Thoracic aorta (tissue), 2 donors: ENCODE results near the gene PIK3C2G. TPM values are rescaled to one million over a fixed set of nuclear protein-coding genes. Genes with fewer than 3 reads are reported as not detected.

Source experiments
- ATAC-seq: fragments of 150-250 bp; one replicate; pipeline ENCODE4 v1.8.0; 2017; ENCODE audit warnings: low read depth; ENCODE audit not compliant: insufficient number of reproducible peaks, low FRiP score
- DNase-seq: peaks from one replicate; pipeline ENCODE4 v3.0.0-alpha.2; 2020; ENCODE audit warnings: low spot score
- H3K27ac ChIP-seq, 2 donors: fragments of 200-600 bp; sonication (generic); 1 replicate in 1 of 2; 2 replicates in 1 of 2; pipeline ENCODE4 v1.5.1; 2016; ENCODE audit warnings: mild to moderate bottlenecking in 2 of 2, moderate library complexity in 2 of 2
- H3K27me3 ChIP-seq: fragments of 200-600 bp; sonication (generic); replicated peaks from 2 replicates; pipeline ENCODE4 v1.6.0; 2016; ENCODE audit warnings: mild to moderate bottlenecking; ENCODE audit not compliant: insufficient read depth
- H3K36me3 ChIP-seq: fragments of 200-600 bp; sonication (generic); one replicate; pipeline ENCODE4 v1.5.1; 2016
- H3K4me1 ChIP-seq, 2 donors: fragments of 200-600 bp; sonication (generic); 1 replicate in 1 of 2; 2 replicates in 1 of 2; pipeline versions ENCODE4 v1.5.1 to v1.6.0; 2016; ENCODE audit warnings: low read depth in 2 of 2, mild to moderate bottlenecking in 1 of 2; ENCODE audit not compliant: control insufficient read depth in 1 of 2
- H3K4me3 ChIP-seq: fragments of 200-600 bp; sonication (generic); 2 replicates; pipeline ENCODE4 v1.5.1; 2016; ENCODE audit warnings: mild to moderate bottlenecking
- H3K9me3 ChIP-seq: fragments of 200-600 bp; sonication (generic); 2 replicates; pipeline ENCODE4 v1.5.1; 2016
- total RNA-seq, 2 donors: library from RNA; depleted of rRNA; stranded (reverse); fragments of >200 nt; gene quantifications; one replicate each; pipeline versions ENCODE4 v1.1.0 to v1.2.3, GENCODE V29; 2016
- TF ChIP-seq, protein P1 (sequence below): fragments of 200-600 bp; sonication (generic); IDR thresholded peaks from one replicate; pipeline ENCODE4 v1.5.1; 2019; ENCODE audit warnings: antibody characterized with exemption

Gene PIK3C2G
- total RNA-seq, 2 donors from 2014 or later = not detected

DNA sequence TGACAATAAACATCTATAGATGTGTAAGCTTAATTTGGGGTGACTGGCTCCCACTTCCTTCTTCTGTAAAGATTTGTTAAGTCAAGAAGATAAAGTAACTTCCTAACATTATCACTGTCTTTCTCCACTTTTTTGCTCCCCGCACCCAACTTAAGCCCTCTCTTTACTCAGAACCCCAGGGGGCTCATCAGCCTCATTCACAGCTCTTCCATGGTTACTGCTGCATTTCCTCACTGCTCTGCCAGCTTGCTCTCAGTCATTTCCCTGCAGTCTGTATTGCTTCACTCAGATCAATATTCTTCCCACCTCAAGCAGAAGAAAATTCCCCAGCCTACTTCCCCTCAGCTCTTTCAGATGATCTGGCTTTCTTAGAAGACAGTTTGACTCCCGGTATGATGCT lies 102.0 kb downstream of the PIK3C2G start:
- TF ChIP-seq, protein P1, sequence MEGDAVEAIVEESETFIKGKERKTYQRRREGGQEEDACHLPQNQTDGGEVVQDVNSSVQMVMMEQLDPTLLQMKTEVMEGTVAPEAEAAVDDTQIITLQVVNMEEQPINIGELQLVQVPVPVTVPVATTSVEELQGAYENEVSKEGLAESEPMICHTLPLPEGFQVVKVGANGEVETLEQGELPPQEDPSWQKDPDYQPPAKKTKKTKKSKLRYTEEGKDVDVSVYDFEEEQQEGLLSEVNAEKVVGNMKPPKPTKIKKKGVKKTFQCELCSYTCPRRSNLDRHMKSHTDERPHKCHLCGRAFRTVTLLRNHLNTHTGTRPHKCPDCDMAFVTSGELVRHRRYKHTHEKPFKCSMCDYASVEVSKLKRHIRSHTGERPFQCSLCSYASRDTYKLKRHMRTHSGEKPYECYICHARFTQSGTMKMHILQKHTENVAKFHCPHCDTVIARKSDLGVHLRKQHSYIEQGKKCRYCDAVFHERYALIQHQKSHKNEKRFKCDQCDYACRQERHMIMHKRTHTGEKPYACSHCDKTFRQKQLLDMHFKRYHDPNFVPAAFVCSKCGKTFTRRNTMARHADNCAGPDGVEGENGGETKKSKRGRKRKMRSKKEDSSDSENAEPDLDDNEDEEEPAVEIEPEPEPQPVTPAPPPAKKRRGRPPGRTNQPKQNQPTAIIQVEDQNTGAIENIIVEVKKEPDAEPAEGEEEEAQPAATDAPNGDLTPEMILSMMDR = no peak
- Histone ChIP-seq H3K4me3 (no peak overlapping the region), H3K9me3 (no peaks in the 10 kb centered on the region), H3K4me1 (no peaks in the 10 kb centered on the region), H3K27ac (no peak overlapping the region), H3K36me3 (no peaks in the 10 kb centered on the region), H3K27me3 (no peaks in the 10 kb centered on the region)
- DNase-seq (no peak), ATAC-seq (no peak)

DNA sequence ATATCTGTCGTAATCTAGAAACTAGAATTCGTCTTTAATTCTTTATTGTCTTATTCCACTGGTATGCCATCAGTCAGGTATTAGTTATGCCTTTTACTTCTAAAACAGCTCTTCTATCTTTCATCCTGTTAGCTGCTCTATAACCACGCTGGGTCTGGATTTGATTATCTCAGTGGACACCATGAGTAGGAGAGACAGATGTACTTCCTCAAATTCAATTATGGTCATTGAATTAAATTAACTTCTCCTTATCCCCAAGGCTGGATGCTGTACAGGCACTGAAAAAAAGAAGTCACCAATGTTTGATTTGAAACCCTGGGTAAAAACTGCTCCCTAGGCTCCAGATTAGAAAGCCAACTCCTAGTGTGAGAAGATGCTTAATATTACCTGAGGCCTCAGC lies 107.3 kb downstream of the PIK3C2G start:
- no peaks in the 10 kb centered on the region for H3K27me3 ChIP-seq
- H3K9me3 ChIP-seq = no peaks in the 10 kb centered on the region
- H3K4me3 ChIP-seq = no peak overlapping the region
- H3K36me3 ChIP-seq = no peaks in the 10 kb centered on the region
- TF ChIP-seq, protein P1 = no peak
- no peak overlapping the region for H3K27ac ChIP-seq
- DNase-seq (no peak), ATAC-seq (no peak)
- no peaks in the 10 kb centered on the region for H3K4me1 ChIP-seq

DNA sequence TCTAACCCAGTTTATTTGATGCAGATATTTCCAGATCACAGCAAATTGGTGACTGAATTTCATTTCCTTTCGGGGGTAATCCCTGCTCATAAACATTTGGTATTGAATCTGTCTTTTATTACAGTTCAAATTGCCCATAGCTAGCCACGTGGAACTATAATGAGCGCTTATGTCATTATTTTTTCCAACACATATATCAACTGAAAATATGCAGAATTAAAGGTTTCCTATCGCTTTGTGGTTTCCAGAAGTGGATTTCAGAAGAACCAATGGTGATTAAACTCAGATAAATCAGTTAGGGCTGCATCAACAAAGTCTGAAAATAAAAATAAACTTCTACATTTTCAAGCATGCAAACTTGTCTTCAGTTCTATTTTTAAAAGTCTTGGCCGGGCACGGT lies 111.9 kb downstream of the PIK3C2G start:
- TF ChIP-seq, protein P1 = no peak
- no peak for ATAC-seq

DNA sequence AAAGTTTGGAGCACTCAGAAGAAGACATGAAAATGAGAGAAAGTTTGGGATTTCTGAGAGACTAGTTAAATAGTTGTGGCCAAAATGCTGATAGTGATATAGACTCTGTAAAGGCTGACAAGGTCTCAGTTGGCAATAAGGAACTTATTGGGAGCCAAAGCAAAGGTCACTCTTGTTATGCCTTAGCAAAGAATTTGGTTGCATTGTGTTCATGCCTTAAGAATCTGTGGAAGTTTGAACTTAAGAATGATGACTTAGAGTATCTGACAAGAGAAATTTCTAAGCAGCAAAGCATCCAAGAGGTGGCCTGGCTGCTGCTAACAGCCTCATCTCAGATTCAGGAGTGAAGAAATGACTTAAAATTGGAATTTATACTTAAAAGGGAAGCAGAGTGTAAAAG lies 113.8 kb downstream of the PIK3C2G start:
- no peaks in the 10 kb centered on the region for H3K4me1 ChIP-seq
- ATAC-seq = no peak
- H3K9me3 ChIP-seq = no peaks in the 10 kb centered on the region
- no peak overlapping the region for H3K27ac ChIP-seq
- H3K36me3 ChIP-seq = no peaks in the 10 kb centered on the region
- H3K27me3 ChIP-seq = no peaks in the 10 kb centered on the region
- DNase-seq = no peak
- TF ChIP-seq, protein P1 = no peak
- no peak overlapping the region for H3K4me3 ChIP-seq

More for the DNA sequence above, 111.9 kb downstream of the PIK3C2G start:
- Histone ChIP-seq H3K27ac (no peak overlapping the region), H3K27me3 (no peaks in the 10 kb centered on the region), H3K36me3 (no peaks in the 10 kb centered on the region), H3K4me1 (no peaks in the 10 kb centered on the region), H3K4me3 (no peak overlapping the region), H3K9me3 (no peaks in the 10 kb centered on the region)
- DNase-seq = no peak

DNA sequence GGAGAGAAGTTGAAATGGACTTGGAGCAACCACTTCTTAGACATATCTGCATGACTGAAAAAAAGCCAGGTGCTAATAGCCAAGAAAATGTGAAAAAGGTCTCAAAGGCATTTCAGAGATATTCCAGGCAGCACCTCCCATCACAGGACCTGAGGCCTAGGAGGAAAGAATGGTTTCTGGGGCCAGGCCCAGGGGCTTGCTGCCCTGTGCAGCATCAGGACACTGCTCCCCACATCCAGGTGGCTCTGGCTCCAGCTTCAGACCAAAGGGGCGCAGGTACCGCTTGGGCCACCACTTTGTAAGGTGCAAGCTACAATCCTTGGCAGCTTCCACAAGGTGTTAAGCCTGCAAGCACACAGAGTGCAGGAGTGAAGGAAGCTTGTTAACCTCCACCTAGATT lies 114.3 kb downstream of the PIK3C2G start:
- TF ChIP-seq, protein P1 = no peak
- Histone ChIP-seq H3K4me3 (no peak overlapping the region), H3K9me3 (no peaks in the 10 kb centered on the region), H3K36me3 (no peaks in the 10 kb centered on the region), H3K27me3 (no peaks in the 10 kb centered on the region), H3K4me1 (no peaks in the 10 kb centered on the region), H3K27ac (no peak overlapping the region)
- no peak for ATAC-seq
- no peak for DNase-seq
